NCI-H460 (cell line): ENCODE measurements around the gene HP1BP3. TPM values are rescaled to one million over a fixed set of nuclear protein-coding genes. Genes with fewer than 3 reads are reported as not detected.

Source experiments
- DNase-seq: peaks from one replicate; pipeline ENCODE4 v3.0.0-alpha.2; 2016; ENCODE audit warnings: low read depth; ENCODE audit errors: extremely low read depth
- total RNA-seq: library from RNA; depleted of rRNA; stranded (reverse); fragments of >200 nt; shearing (Covaris generic); gene quantifications from 2 replicates; pipeline ENCODE4 v1.2.3, GENCODE V29; 2014

HP1BP3 gene
- total RNA-seq, 1 experiment from 2014 or later, result 154 TPM

- DNase-seq, result no peak
Measured at GRCh38 chr1:20770314-20771087, 16.6 kb downstream of the HP1BP3 start.

DNA sequence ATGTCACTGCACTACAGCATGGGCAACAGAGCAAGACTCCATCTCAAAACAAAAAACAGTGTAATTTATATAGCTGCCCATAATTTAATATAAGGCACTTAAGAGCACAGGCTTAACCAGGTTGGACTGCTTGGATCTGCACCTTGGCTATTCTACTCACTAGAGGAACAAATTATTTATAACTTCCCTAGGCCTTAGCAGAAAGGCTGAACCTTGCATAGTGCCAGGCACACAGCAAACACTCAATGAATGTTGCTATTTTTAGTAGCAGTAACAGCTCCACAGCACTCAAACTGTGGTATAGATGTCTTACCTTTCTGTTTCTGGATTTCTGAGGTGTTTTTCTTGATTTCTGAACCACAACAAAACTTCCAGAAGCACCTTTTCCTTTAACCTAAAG is 19.8 kb downstream of the HP1BP3 start:
- DNase-seq, result no peak

- DNase-seq, result no peak
Measured at GRCh38 chr1:20763417-20763816, 23.7 kb downstream of the HP1BP3 start.

- DNase-seq, result no peak
Measured at GRCh38 chr1:20760322-20760721, 26.8 kb downstream of the HP1BP3 start.

- DNase-seq, result no peak
Measured at GRCh38 chr1:20753589-20753988, 33.5 kb downstream of the HP1BP3 start.

DNA sequence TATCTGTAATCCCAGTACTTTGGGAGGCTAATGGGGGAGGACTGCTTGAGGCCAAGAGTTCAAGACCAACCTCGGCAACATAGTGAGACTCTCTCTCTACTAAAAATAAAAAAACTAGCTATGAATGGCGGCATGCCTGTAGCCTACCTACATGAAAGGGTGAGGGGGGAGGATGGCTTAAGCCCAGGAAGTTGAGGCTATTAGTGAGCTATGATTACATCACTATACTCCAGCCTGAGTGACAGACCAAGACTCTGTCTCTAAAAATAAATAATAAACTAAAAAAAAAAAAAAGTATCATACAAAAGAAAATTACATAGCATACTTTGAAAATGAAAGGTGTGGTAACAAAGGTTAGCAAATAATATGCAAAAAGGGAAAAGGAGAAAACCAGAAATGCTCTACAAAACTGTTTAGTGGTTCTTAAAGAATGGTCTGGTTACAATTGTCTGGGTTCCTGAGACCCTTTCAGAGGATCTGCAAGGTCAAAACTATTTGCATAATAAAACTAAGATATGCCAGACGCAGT is 35.6 kb downstream of the HP1BP3 start:
- DNase-seq, result no peak

- no peak for DNase-seq
Measured at GRCh38 chr1:20742671-20743070, 44.4 kb downstream of the HP1BP3 start.

DNA sequence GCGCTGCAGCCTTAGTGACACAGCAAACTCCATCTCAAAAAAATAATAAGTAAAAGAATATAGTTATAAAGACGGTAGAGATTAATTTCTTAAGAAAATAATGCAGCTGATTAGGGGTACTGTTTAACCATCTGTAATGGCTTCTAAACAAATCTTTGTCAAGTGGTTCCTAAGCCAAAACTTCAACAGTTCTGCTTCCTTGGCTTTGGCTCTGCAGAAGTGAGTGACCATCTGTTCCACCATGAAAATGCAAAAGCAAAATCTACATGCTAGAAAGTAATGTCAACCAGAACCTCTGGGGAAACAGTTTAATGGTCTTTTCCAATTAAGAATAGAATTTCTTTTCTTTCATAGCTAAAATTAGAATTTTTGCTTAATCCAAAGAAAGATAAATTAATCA is 46.3 kb downstream of the HP1BP3 start:
- DNase-seq, result no peak

GRCh38 chr1:20739225-20739624 is 47.9 kb downstream of the HP1BP3 start:
- DNase-seq, result no peak

GRCh38 chr1:20735581-20736111 is 51.5 kb downstream of the HP1BP3 start:
- no peak for DNase-seq

DNA sequence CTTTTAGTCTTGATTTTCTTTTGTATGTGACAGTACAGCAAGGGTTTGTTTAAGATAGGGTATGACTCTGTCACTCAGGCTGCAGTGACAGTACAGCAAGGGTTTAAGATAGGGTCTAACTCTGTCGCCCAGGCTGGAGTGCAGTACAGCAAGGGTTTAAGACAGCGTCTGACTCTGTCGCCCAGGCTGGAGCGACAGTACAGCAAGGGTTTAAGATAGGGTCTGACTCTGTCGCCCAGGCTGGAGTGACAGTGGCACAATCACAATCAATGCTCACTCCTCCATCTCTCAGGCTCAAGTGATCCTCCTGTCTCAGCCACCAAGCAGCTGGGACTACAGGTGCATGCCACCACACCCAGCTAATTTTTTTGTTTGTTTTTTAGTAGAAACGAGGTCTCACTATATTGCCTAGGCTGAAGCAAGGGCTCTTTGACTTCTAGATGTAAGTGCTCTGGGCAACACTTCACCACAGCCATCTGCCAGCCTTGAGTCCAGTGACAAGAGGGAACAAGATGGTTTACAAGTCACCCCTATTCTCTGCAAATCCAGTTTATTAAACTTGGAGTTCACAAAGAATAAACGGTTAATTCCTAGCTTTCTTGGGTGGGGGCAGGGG is 53.6 kb downstream of the HP1BP3 start:
- DNase-seq, result no peak

DNA sequence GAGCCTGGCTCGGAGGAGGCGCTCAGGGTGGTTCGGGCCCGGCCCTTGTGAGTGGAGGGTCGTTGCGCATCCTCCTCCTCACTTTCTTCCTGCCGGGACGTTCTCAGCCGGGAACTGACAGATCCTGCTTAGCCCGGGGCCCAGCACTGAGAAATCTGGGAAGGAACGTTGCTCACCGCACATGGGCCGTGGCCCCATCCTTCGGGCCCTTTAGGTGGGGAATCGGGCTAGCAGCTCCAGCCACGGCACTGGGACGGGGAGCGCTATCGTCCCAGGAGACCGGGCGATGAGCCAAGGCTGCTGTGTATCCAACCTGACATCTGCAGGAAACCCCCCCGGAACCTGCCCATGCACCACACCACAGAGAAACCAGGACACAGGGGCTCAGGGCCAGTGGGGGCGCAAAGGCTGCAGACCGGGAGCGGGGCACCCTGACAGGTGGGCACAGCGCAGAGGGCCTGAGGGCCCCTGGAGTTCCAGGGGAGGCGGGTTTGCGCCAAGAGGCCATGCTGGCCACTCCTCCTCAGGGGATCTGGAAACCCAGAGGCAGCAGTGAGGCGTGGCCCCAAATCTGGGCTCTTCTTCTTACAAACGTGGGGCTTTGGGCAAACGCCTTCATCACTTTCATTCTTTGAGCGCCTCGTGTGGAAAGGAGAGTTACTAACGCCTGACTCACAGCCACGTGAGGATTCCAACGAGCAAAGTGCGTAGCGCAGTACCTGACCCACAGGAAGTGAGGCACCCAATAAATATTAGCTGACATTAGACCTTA is 54.3 kb downstream of the HP1BP3 start, which contains the start of gene SH2D5:
Gene SH2D5 (minus strand): TSS at position 116 of the 772 bp plus-strand sequence. CDS start 4,659 bp downstream, outside the sequence.
- peak; percentile 80 for DNase-seq

DNA sequence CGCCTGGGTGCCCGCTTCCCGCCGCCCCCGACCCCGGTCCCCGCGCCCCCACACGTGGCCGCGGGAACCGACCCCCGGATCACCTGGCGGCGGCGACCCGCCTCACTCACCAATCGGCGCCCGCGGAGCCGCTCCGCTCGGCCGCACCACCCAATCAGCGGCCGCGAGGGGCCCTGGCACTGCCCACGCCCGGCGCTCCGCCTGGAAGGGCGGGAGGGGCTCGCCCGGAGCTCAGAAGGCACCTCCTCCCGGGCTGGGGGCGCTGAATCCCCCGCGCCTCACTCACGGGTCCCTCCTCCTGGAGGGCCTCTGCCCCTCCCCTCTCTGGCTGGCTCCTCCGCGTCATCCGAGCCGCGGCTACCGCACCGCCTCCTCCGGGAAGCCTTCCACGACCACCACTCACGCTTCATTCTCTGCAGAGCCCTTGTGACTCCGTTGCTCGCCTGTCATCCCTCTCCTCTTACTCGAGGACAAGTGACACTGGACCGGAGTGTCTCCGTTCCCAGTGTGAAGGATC is 55.0 kb downstream of the HP1BP3 start:
- DNase-seq, result peak; percentile 36

GRCh38 chr1:20731057-20731991 is 55.8 kb downstream of the HP1BP3 start:
- no peak for DNase-seq

GRCh38 chr1:20730690-20731056 is 56.4 kb downstream of the HP1BP3 start:
- no peak for DNase-seq

DNA sequence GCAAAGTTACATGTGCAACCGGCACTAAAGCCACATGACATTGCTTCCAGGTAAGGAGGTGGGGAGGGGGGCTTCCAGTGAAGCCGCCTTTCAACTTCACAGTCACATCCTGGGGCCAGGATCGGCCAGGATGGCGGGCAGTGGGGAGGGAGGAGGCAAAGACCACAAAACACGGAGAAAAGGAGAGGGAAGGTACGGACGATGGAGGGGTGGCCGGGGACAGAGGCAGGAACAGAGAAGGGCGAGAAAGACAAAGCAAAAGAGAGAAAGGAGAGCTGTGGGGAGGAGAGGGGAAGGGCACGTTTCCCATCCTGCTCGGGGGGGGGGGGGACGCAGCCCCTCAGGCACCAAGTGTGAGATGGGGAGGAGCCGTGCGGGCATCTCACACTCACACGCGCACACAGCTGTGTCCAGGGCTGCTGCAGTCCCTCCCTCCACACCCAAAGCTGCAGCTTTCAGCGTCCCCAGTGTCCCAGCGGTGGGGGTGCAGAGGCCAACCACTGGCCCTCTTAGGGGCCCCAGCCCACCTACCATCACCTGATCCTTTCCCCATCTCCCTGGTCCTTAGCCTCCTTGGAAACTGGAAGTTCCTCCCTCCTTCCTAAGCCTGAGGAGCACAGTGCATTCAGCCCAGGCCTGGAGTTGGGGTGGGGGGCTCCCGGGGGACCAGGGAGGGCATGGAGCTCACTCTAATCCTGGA is 57.0 kb downstream of the HP1BP3 start:
- no peak for DNase-seq

- no peak for DNase-seq
Measured at GRCh38 chr1:20729155-20729931, 57.8 kb downstream of the HP1BP3 start.
